Progenitor cell of endocrine pancreas (in vitro differentiated cells): ENCODE data around the gene MRPL9. TPM values are rescaled to one million over a fixed set of nuclear protein-coding genes. Genes with fewer than 3 reads are reported as not detected.

ENCODE experiments used
- DNase-seq: peaks from one replicate; pipeline ENCODE4 v3.0.0; 2021; ENCODE audit warnings: low spot score; ENCODE audit not compliant: unreplicated experiment
- H3K27ac Mint-ChIP-seq: 2 replicates; pipeline ENCODE4 v1.8.0; 2021; ENCODE audit warnings: mild to moderate bottlenecking, moderate library complexity, mixed read lengths
- H3K27me3 Mint-ChIP-seq: 2 replicates; pipeline ENCODE4 v1.8.0; 2021; ENCODE audit warnings: mixed read lengths
- H3K36me3 Mint-ChIP-seq: 2 replicates; pipeline ENCODE4 v1.8.0; 2022; ENCODE audit warnings: mixed read lengths; ENCODE audit not compliant: insufficient read depth
- H3K4me1 Mint-ChIP-seq: 2 replicates; pipeline ENCODE4 v1.8.0; 2021; ENCODE audit warnings: low read depth, mixed read lengths
- H3K4me3 Mint-ChIP-seq: 2 replicates; pipeline ENCODE4 v1.8.0; 2021; ENCODE audit warnings: low read depth, mild to moderate bottlenecking, moderate library complexity, mixed read lengths
- H3K9me3 Mint-ChIP-seq: 2 replicates; pipeline ENCODE4 v1.8.0; 2021; ENCODE audit warnings: low read depth, mixed read lengths
- long read RNA-seq: library from polyadenylated mRNA; unstranded; transcript quantifications from one replicate; pipeline ENCODE4 v2.0.0, GENCODE V29; 2020
- total RNA-seq: library from RNA; stranded (reverse); gene quantifications from 2 replicates; pipeline ENCODE4 v1.2.1, GENCODE V29; 2021
- TF ChIP-seq, protein P1 (sequence below): fragments of 200-600 bp; sonication (generic); IDR thresholded peaks from one replicate; pipeline ENCODE4 v1.5.0; 2021; ENCODE audit warnings: antibody characterized with exemption, mild to moderate bottlenecking; ENCODE audit not compliant: unreplicated experiment

MRPL9 gene
- 79.4 and 81.0 TPM in 2 replicates for total RNA-seq
- long read RNA-seq, transcript MRPL9-201 (6 exons, 882 nt) = minor isoform, 9 of 130 reads
- long read RNA-seq, transcript MRPL9-202 (7 exons, 1,296 nt) = major isoform, 90 of 130 reads
- long read RNA-seq, partial matches to known transcripts = 1 of 130 reads
- long read RNA-seq, other reads (novel, unspliced or antisense) = 30 of 130 reads

DNA sequence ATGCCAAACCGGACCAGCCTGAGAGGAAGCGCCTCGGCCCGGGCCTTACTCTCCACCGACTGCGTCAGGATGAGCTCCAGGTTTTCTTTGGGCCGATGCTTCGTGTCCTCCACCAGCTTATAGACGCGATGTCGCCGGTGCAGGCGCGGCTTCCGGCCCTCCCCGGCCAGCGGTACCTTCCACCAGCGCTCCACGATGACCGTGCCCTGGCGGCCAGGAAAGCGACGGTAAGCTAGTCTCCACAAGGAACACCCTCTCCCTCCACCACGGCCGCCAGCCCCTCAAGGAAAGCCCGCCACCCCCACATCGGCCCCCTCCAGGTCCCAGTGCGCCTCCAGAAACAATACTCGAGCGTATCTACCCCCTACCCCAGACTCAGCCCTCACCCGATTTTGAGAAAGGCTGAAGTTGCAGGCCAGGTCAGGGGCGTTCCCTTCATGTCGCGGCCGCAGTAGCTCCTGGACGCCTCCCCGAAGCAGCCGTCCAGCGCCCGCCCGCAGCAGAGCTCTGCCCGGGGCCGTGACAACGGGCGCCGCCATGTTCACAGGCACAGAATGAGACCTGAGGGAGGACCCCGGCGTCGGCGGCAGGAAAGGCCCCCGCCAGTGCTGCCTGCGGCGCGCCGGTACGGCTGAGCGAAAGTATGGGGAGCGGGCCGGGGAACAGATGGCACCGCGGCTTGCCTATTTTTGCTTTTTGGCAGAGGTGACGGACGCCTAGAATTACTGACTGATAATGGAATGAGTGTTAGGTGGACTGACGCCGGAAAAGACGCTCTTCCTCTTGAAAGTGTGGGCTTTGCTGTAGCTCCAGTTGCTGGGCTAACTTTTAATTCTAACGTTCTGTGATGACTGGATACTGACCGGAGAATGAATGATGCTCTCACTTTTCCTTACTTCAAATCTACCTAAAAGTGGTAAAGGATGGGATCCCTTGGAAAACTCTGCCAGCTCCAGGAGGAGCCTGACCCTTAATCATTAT lies at the start of gene MRPL9:
Gene MRPL9, minus strand, starts transcription at position 556 of the 981 bp plus-strand sequence. Its CDS starts 17 bp downstream, at position 539.
- peak within 1 kb of the TSS; percentile 91 for H3K4me3 Mint-ChIP-seq
- peak within 1 kb of the TSS; percentile 95 for H3K27ac Mint-ChIP-seq
- no peaks in the 10 kb centered on the region for H3K9me3 Mint-ChIP-seq
- no peaks in the 10 kb centered on the region for H3K27me3 Mint-ChIP-seq
- H3K36me3 Mint-ChIP-seq = peaks cover 13% of the 10 kb centered on the region
- TF ChIP-seq, protein P1, sequence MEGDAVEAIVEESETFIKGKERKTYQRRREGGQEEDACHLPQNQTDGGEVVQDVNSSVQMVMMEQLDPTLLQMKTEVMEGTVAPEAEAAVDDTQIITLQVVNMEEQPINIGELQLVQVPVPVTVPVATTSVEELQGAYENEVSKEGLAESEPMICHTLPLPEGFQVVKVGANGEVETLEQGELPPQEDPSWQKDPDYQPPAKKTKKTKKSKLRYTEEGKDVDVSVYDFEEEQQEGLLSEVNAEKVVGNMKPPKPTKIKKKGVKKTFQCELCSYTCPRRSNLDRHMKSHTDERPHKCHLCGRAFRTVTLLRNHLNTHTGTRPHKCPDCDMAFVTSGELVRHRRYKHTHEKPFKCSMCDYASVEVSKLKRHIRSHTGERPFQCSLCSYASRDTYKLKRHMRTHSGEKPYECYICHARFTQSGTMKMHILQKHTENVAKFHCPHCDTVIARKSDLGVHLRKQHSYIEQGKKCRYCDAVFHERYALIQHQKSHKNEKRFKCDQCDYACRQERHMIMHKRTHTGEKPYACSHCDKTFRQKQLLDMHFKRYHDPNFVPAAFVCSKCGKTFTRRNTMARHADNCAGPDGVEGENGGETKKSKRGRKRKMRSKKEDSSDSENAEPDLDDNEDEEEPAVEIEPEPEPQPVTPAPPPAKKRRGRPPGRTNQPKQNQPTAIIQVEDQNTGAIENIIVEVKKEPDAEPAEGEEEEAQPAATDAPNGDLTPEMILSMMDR = no peak
- peaks cover 15% of the 10 kb centered on the region for H3K4me1 Mint-ChIP-seq
- peak; percentile 71 for DNase-seq

DNA sequence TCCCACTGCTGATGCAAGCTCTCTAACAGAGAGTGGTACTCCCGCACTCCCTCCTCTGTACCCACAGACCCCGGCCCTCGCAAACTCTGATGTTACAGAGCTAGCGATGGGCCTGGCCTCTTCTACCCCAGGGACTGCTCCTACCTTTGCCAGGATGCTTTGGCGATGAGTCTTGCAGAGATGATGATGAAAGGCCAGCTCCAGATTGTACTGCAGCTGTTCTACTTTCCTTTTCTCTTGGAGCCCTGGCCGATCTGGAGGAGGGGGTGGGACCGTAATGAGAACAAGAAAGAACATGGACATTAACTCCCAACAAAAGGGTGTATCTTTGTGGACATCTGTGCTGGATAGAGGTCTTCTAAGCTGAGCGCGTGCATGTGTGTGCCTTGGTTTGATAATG lies 47.9 kb upstream of the MRPL9 start:
- Mint-ChIP-seq H3K4me1 (no peaks in the 10 kb centered on the region), H3K9me3 (no peaks in the 10 kb centered on the region), H3K27me3 (peaks cover 29% of the 10 kb centered on the region), H3K4me3 (no peak overlapping the region), H3K27ac (no peak overlapping the region), H3K36me3 (no peaks in the 10 kb centered on the region)
- TF ChIP-seq, protein P1 = no peak
- DNase-seq = no peak

DNA sequence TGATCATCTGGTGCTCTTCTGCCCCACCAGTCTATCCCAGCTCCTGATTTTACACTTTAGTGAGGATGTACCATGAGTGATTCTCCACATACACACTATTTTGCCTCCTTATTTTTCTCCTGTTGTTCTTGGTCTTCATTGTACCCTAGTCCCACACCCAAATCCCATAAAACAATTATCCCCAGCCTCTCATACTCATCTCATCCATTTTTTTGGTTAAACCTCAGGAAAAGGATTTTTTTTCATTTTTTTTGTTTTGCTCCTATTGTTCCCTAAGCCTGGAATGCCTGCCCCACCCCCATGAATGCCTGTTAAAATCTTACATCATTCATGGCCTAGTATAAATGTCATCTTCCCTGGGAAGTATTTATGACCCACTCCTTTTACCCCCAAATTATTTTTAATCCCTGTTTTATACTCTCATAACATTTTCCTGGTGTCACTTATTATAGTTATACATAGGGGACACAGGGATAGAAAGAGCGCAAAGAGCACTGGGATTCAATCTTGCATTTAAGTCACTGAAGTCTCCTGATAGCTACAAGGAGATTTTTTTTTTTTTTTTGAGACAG lies 46.8 kb upstream of the MRPL9 start:
- DNase-seq = no peak
- Mint-ChIP-seq H3K27ac (no peak overlapping the region), H3K4me1 (no peaks in the 10 kb centered on the region), H3K36me3 (no peaks in the 10 kb centered on the region), H3K9me3 (no peaks in the 10 kb centered on the region), H3K4me3 (no peak overlapping the region), H3K27me3 (peaks cover 29% of the 10 kb centered on the region)
- TF ChIP-seq, protein P1 = no peak

DNA sequence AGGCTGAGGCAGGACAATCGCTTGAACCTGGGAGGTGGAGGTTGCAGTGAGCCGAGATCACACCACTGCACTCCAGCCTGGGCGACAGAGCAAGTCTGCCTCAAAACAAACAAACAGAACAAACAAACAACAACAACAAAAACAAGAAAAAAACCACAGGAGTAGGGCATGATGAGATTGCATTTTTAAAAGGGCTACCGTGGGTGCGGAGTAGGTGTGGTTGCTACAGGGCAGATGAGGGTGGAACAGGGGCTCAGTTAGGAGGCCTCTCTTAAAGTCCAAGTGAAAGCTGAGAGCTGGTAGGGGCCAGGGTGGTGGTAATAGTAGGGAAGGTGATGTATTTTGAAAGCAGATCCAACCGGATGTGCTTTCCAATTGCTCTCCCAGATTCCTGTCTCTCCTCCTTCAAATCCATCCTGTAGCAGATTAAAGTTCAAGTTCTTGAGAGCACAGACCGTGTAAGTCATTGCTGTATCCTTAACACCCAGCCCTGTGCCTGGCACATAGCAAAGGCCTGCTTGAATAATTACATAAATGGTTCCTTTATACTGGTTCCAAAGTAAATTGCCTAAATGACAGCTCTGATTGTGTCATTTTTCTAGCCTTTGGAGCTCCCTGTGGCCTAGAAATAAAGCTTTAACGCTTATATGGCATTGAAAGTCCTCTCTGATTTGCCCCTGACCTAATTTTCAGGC lies 46.1 kb upstream of the MRPL9 start:
- Mint-ChIP-seq H3K27ac (peak overlapping the region; percentile 42), H3K36me3 (no peaks in the 10 kb centered on the region), H3K4me1 (no peaks in the 10 kb centered on the region), H3K27me3 (peaks cover 33% of the 10 kb centered on the region), H3K9me3 (no peaks in the 10 kb centered on the region), H3K4me3 (no peak overlapping the region)
- TF ChIP-seq, protein P1 = no peak
- DNase-seq = no peak

DNA sequence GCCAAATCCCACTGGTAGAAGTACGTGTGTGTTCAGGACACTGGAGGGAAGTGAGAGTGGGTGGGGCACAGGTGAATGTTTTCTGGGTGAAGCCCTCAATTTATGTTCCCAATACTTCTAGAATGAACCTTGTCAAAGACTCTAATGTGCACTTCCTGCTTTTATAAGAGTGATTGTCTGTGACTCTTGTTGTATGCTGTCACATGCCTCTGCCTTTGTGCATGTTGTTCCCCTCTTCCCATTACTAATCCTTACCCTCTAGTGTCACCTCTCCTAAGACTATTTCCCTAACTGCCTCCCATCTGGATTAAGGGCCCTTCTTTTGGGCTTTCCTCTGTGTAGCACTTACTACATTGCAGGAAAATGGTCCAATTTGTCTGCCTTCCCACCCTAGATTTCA lies 44.5 kb upstream of the MRPL9 start:
- Mint-ChIP-seq H3K4me1 (no peaks in the 10 kb centered on the region), H3K9me3 (no peaks in the 10 kb centered on the region), H3K36me3 (no peaks in the 10 kb centered on the region), H3K27me3 (peaks cover 39% of the 10 kb centered on the region), H3K4me3 (no peak overlapping the region), H3K27ac (no peak overlapping the region)
- TF ChIP-seq, protein P1 = no peak
- no peak for DNase-seq
